GM13977 (cell line): ENCODE results near the gene BIVM.
"Not testable (repeated sequence)": the region's sequence is repeated elsewhere in the genome, so short reads cannot be mapped to it uniquely, and the experiment has no call there.

Source experiments
- DNase-seq: peaks from one replicate; pipeline ENCODE4 v3.0.0; 2012; ENCODE audit warnings: low spot score
- in situ Hi-C: fragments of 300-500 bp; cut with MboI; formaldehyde crosslinking; loops from one replicate; pipeline ENCODE4 v1.12.0; 2022; ENCODE audit warnings: low sequenced_read_pairs, low pct_unique_long_range_greater_than_20kb, mixed read lengths, inconsistent platforms; ENCODE audit not compliant: unreplicated experiment
- TF ChIP-seq, protein P1 (sequence below): IDR thresholded peaks from 2 replicates; pipeline ENCODE4 v1.5.1; 2012; ENCODE audit warnings: mild to moderate bottlenecking, control low read depth; ENCODE audit not compliant: insufficient read depth; ENCODE audit errors: extremely low read depth, missing control alignments

BIVM gene

GRCh38 chr13:102774591-102775520 is 24.1 kb upstream of the BIVM start:
- DNase-seq: no peak
- TF ChIP-seq, protein P1, sequence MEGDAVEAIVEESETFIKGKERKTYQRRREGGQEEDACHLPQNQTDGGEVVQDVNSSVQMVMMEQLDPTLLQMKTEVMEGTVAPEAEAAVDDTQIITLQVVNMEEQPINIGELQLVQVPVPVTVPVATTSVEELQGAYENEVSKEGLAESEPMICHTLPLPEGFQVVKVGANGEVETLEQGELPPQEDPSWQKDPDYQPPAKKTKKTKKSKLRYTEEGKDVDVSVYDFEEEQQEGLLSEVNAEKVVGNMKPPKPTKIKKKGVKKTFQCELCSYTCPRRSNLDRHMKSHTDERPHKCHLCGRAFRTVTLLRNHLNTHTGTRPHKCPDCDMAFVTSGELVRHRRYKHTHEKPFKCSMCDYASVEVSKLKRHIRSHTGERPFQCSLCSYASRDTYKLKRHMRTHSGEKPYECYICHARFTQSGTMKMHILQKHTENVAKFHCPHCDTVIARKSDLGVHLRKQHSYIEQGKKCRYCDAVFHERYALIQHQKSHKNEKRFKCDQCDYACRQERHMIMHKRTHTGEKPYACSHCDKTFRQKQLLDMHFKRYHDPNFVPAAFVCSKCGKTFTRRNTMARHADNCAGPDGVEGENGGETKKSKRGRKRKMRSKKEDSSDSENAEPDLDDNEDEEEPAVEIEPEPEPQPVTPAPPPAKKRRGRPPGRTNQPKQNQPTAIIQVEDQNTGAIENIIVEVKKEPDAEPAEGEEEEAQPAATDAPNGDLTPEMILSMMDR: no peak
- in situ Hi-C loops: no loop called here

DNA sequence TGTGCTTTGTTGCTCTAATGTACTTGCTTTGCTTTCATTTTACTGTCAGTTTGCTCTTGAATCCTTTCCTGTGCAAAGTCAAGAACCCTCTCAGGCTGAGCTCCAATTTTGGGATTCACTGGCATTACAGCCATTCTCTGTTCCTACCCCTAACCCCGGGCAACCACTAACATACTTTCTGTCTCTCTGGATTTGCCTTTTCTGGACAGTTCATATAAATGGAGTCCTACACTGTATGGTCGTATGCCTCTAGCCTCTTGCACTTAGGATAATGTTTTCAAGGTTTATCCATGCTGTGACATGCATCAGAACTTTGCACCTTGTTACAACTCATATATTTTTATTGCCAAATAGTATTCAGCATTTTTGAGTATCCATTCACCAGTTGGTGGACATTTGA is 22.6 kb upstream of the BIVM start:
- in situ Hi-C loops: no loop called here
- DNase-seq: no peak
- TF ChIP-seq, protein P1: no peak

- TF ChIP-seq, protein P1: no peak
- in situ Hi-C loops: no loop called here
- DNase-seq: no peak
Observed at GRCh38 chr13:102777736-102778135, 21.2 kb upstream of the BIVM start.

GRCh38 chr13:102779436-102780159 is 19.3 kb upstream of the BIVM start:
- no peak for DNase-seq
- in situ Hi-C loops: no loop called here
- TF ChIP-seq, protein P1: no peak

- DNase-seq, in situ Hi-C loops: not testable (repeated sequence)
Observed at GRCh38 chr13:102780656-102781055, 18.3 kb upstream of the BIVM start.

- TF ChIP-seq, protein P1: no peak
- DNase-seq: no peak
- in situ Hi-C loops: no loop called here
Observed at GRCh38 chr13:102781591-102781990, 17.3 kb upstream of the BIVM start.

- TF ChIP-seq, protein P1: no peak
- DNase-seq: no peak
- in situ Hi-C loops: no loop called here
Observed at GRCh38 chr13:102784483-102784882, 14.4 kb upstream of the BIVM start.
